Muscle of back (tissue), 11 donors: ENCODE results near the gene PTPRCAP. TPM values are rescaled to one million over a fixed set of nuclear protein-coding genes. Genes with fewer than 3 reads are reported as not detected.
A peak's percentile ranks its signal among the peaks of the same experiment; 100 is the strongest.

Experiments used
- DNase-seq, 3 donors: peaks; one replicate each; pipeline versions ENCODE4 v3.0.0 to v3.0.0-alpha.2; 2013
- polyA plus RNA-seq, 10 donors: library from polyadenylated mRNA; unstranded; fragments of 120-200 nt; gene quantifications; one replicate each; pipeline ENCODE4 v1.2.1, GENCODE V29; 2013; ENCODE audit not compliant: insufficient read length in 10 of 10

PTPRCAP gene
- polyA plus RNA-seq, 10 donors = 0.53 to 9.5 (median 1.2) TPM; not detected in 1

- DNase-seq = no peak
These were observed 39.4 kb downstream of the PTPRCAP start for GRCh38 chr11:67397986-67398660.

- DNase-seq = peak in 1 of 3 donors; percentile 43
These were observed 39.9 kb downstream of the PTPRCAP start for GRCh38 chr11:67397536-67397935.

GRCh38 chr11:67396587-67397389 lies 40.7 kb downstream of the PTPRCAP start:
- peak in 1 of 3 donors; percentile 52 for DNase-seq

GRCh38 chr11:67396259-67396581 lies 41.3 kb downstream of the PTPRCAP start:
- DNase-seq = no peak

- no peak for DNase-seq
These were observed 41.8 kb downstream of the PTPRCAP start for GRCh38 chr11:67395555-67396258.

GRCh38 chr11:67393990-67394389 lies 43.5 kb downstream of the PTPRCAP start:
- DNase-seq = no peak

GRCh38 chr11:67393437-67393836 lies 44.0 kb downstream of the PTPRCAP start:
- DNase-seq = no peak

GRCh38 chr11:67392183-67392715 lies 45.2 kb downstream of the PTPRCAP start:
- DNase-seq = no peak

GRCh38 chr11:67391304-67392182 lies 45.9 kb downstream of the PTPRCAP start, which contains the start of gene RAD9A:
Gene RAD9A (plus strand): TSS chr11:67391986. CDS start chr11:67392045, 59 bp downstream.
- DNase-seq = peak; percentile 95 to 98 (median 97)

- DNase-seq = no peak
These were observed 46.6 kb downstream of the PTPRCAP start for GRCh38 chr11:67390947-67391303.

GRCh38 chr11:67389477-67389876 lies 48.0 kb downstream of the PTPRCAP start:
- no peak for DNase-seq

- no peak for DNase-seq
These were observed 50.0 kb downstream of the PTPRCAP start for GRCh38 chr11:67387518-67387917.

- no peak for DNase-seq
These were observed 50.4 kb downstream of the PTPRCAP start for GRCh38 chr11:67387069-67387468.

Other genes with a start within 250 kb of the PTPRCAP start
- gene GRK2, start 171.2 kb downstream of the PTPRCAP start, polyA plus RNA-seq = 10 to 100 TPM; 42.2 to 62.2 (median 49.7) TPM
- gene ANKRD13D, start 148.4 kb downstream of the PTPRCAP start, polyA plus RNA-seq = 10 to 100 TPM; 17.3 to 37.9 (median 25.9) TPM
- 10 to 100 TPM; 11.6 to 19.0 (median 14.6) TPM for gene SSH3, start 134.2 kb downstream of the PTPRCAP start, polyA plus RNA-seq
- gene POLD4, start 84.1 kb downstream of the PTPRCAP start, polyA plus RNA-seq = 10 to 100 TPM; 19.2 to 33.1 (median 25.3) TPM
- 1 to 10 TPM; 1.7 to 3.8 (median 2.4) TPM for gene CLCF1, start 64.1 kb downstream of the PTPRCAP start, polyA plus RNA-seq
- 10 to 100 TPM in 3 of 10 donors, 1 to 10 TPM in 7; 7.7 to 13.4 (median 8.5) TPM for gene RAD9A, start 45.7 kb downstream of the PTPRCAP start, polyA plus RNA-seq
- 100 to 1,000 TPM in 8 of 10 donors, 10 to 100 TPM in 2; 95.8 to 132 (median 119) TPM for gene PPP1CA, start 35.8 kb downstream of the PTPRCAP start, polyA plus RNA-seq
- gene TBC1D10C, start 33.6 kb downstream of the PTPRCAP start, polyA plus RNA-seq = 10 to 100 TPM in 1 of 10 donors, 1 to 10 TPM in 9; 1.8 to 10.4 (median 4.6) TPM
- gene CARNS1, start 22.0 kb downstream of the PTPRCAP start, polyA plus RNA-seq = 10 to 100 TPM; 24.1 to 62.8 (median 48.3) TPM
- gene RPS6KB2, start 9.2 kb downstream of the PTPRCAP start, polyA plus RNA-seq = 10 to 100 TPM; 23.0 to 43.8 (median 34.0) TPM
- gene CORO1B, start 5.8 kb upstream of the PTPRCAP start, polyA plus RNA-seq = 10 to 100 TPM; 22.3 to 42.2 (median 29.3) TPM
- not detected for gene GPR152, start 15.0 kb upstream of the PTPRCAP start, polyA plus RNA-seq
- 1 to 10 TPM in 4 of 10 donors, under 1 TPM in 6; 0.26 to 1.8 (median 0.94) TPM for gene CABP4, start 17.7 kb upstream of the PTPRCAP start, polyA plus RNA-seq
- gene TMEM134, start 31.6 kb upstream of the PTPRCAP start, polyA plus RNA-seq = 10 to 100 TPM; 38.7 to 57.6 (median 46.3) TPM
- 10 to 100 TPM; 34.9 to 55.8 (median 43.7) TPM for gene AIP, start 45.3 kb upstream of the PTPRCAP start, polyA plus RNA-seq
- 1 to 10 TPM; 6.0 to 9.9 (median 8.3) TPM for gene PITPNM1, start 67.7 kb upstream of the PTPRCAP start, polyA plus RNA-seq
- 10 to 100 TPM; 14.2 to 21.3 (median 17.1) TPM for gene CDK2AP2, start 70.5 kb upstream of the PTPRCAP start, polyA plus RNA-seq
- not detected for gene CABP2, start 85.8 kb upstream of the PTPRCAP start, polyA plus RNA-seq
- gene GSTP1, start 146.1 kb upstream of the PTPRCAP start, polyA plus RNA-seq = 100 to 1,000 TPM; 207 to 370 (median 253) TPM
- gene NDUFV1, start 169.3 kb upstream of the PTPRCAP start, polyA plus RNA-seq = 100 to 1,000 TPM; 115 to 158 (median 134) TPM
- gene NUDT8, start 192.3 kb upstream of the PTPRCAP start, polyA plus RNA-seq = 1 to 10 TPM; 2.3 to 5.5 (median 3.6) TPM
- not detected for gene TBX10, start 202.1 kb upstream of the PTPRCAP start, polyA plus RNA-seq
- gene ACY3, start 213.0 kb upstream of the PTPRCAP start, polyA plus RNA-seq = under 1 TPM in 8 of 10 donors, not detected in 2; 0.13 to 0.53 (median 0.37) TPM
- gene ALDH3B2, start 236.9 kb upstream of the PTPRCAP start, polyA plus RNA-seq = 10 to 100 TPM in 1 of 10 donors, 1 to 10 TPM in 1, under 1 TPM in 3, not detected in 5; 0.09 to 11.5 (median 0.39) TPM